Measurements from ENCODE around the gene PPP2R2C.

The PPP2R2C gene

GRCh38 chr4:6347511-6348045, 124.8 kb downstream of the PPP2R2C start:
- DNase-seq (ENCODE audit: low read depth in 2 of 2), result no peak

- DNase-seq (ENCODE audit: low read depth in 2 of 2), result no peak
Measured at GRCh38 chr4:6346373-6347110, 125.9 kb downstream of the PPP2R2C start.

GRCh38 chr4:6345866-6346265, 126.5 kb downstream of the PPP2R2C start:
- no peak for DNase-seq (ENCODE audit: low read depth in 2 of 2)

- DNase-seq (ENCODE audit: low read depth in 2 of 2), result no peak
Measured at GRCh38 chr4:6345096-6345830, 127.2 kb downstream of the PPP2R2C start.

- peak; percentile 27 to 38 for DNase-seq (ENCODE audit: low read depth in 2 of 2)
Measured at GRCh38 chr4:6343939-6344408, 128.4 kb downstream of the PPP2R2C start.

- DNase-seq (ENCODE audit: low read depth in 2 of 2), result no peak
Measured at GRCh38 chr4:6342530-6343293, 129.7 kb downstream of the PPP2R2C start.

- DNase-seq (ENCODE audit: low read depth in 2 of 2), result no peak
Measured at GRCh38 chr4:6341696-6342095, 130.7 kb downstream of the PPP2R2C start.

- no peak for DNase-seq (ENCODE audit: low read depth in 2 of 2)
Measured at GRCh38 chr4:6340446-6341015, 131.9 kb downstream of the PPP2R2C start.

GRCh38 chr4:6339818-6340445, 132.5 kb downstream of the PPP2R2C start:
- DNase-seq (ENCODE audit: low read depth in 2 of 2), result no peak

- DNase-seq (ENCODE audit: low read depth in 2 of 2), result no peak
Measured at GRCh38 chr4:6338951-6339817, 133.2 kb downstream of the PPP2R2C start.

GRCh38 chr4:6338175-6338950, 134.1 kb downstream of the PPP2R2C start:
- no peak for DNase-seq (ENCODE audit: low read depth in 2 of 2)

- DNase-seq (ENCODE audit: low read depth in 2 of 2), result no peak
Measured at GRCh38 chr4:6337331-6337935, 135.0 kb downstream of the PPP2R2C start.

- DNase-seq (ENCODE audit: low read depth in 2 of 2), result no peak
Measured at GRCh38 chr4:6336166-6336565, 136.2 kb downstream of the PPP2R2C start.

GRCh38 chr4:6335040-6335590, 137.3 kb downstream of the PPP2R2C start:
- no peak for DNase-seq (ENCODE audit: low read depth in 2 of 2)

- no peak for DNase-seq (ENCODE audit: low read depth in 2 of 2)
Measured at GRCh38 chr4:6334203-6334887, 138.1 kb downstream of the PPP2R2C start.

GRCh38 chr4:6333301-6334202, 138.9 kb downstream of the PPP2R2C start:
- no peak for DNase-seq (ENCODE audit: low read depth in 2 of 2)

- DNase-seq (ENCODE audit: low read depth in 2 of 2), result no peak
Measured at GRCh38 chr4:6332669-6333050, 139.8 kb downstream of the PPP2R2C start.
